ENCODE data around the gene RRM2.

DNA sequence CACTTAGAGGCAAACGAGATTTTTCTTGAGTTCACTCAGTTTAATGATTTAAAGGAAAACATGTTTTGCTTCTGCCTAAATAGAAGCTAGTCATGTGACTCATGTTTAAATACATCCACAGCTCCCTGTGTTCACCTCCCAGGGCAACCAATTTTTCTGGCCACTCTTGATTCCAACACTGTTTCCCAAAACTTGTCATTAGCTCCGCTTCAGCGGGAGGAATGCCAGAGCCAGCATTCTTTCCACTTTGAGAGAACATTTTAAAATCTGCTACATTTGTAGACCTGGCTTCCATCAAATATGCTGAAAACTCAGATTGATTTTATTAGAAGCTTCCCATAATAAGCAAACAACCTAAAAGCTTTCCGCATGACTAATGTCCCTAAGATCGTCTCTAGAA, 39.5 kb upstream of the RRM2 start:
- TF ChIP-seq JUN (IDR thresholded peaks at IDR 0.05) (no peak), RARB (CRISPR knock-in tag; IDR thresholded peaks at IDR 0.05) (no peak)

All from A549 (cell line).